ENCODE measurements around the gene GPC6. TPM values are rescaled to one million over a fixed set of nuclear protein-coding genes. Genes with fewer than 3 reads are reported as not detected.

The GPC6 gene
- total RNA-seq, 3 donors from 2014 or later (not counting 1 experiment from before 2014, with no cell fraction given), result not detected

DNA sequence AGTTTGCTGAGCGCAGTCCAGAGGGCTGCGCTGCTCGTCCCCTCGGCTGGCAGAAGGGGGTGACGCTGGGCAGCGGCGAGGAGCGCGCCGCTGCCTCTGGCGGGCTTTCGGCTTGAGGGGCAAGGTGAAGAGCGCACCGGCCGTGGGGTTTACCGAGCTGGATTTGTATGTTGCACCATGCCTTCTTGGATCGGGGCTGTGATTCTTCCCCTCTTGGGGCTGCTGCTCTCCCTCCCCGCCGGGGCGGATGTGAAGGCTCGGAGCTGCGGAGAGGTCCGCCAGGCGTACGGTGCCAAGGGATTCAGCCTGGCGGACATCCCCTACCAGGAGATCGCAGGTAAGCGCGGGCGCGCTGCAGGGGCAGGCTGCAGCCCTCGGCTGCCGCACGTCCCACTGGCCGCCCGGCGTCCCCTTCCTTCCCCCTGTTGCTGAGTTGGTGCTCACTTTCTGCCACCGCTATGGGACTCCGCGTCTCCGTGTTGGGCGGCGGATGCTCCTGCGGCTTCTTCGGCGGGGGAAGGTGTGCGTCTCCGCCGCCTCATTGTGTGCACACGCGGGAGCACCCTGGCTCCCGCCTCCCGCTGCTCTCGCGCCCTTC lies 772 bp downstream of the GPC6 start:
- Mint-ChIP-seq H3K36me3 (peaks cover 24% of the 10 kb centered on the region), H3K27ac (no peak overlapping the region), H3K4me1 (no peaks in the 10 kb centered on the region), H3K4me3 (no peak overlapping the region), H3K9me3 (peaks cover 4 to 7% of the 10 kb centered on the region in 2 donors), H3K27me3 (ENCODE audit: low read depth in 2 of 2) (peaks cover 24 to 42% of the 10 kb centered on the region in 2 donors)
- WGBS (ENCODE audit: insufficient coverage), result 3% methylated on average over 55 of the region's 55 CpGs
- Histone ChIP-seq H3K27ac (ENCODE audit: low read length) (no peak overlapping the region), H3K36me3 (ENCODE audit: control insufficient read depth, insufficient read depth, low read length) (no peaks in the 10 kb centered on the region), H3K27me3 (ENCODE audit: control insufficient read depth, insufficient read depth, low read length) (peaks cover 16% of the 10 kb centered on the region), H3K4me1 (ENCODE audit: control insufficient read depth, insufficient read depth, low read length) (no peaks in the 10 kb centered on the region), H3K4me3 (ENCODE audit: low read length) (no peak overlapping the region), H3K9me3 (ENCODE audit: control insufficient read depth, insufficient read depth, low read length) (no peaks in the 10 kb centered on the region)
- ATAC-seq (no peak), DNase-seq (no peak)
- TF ChIP-seq, protein P1, sequence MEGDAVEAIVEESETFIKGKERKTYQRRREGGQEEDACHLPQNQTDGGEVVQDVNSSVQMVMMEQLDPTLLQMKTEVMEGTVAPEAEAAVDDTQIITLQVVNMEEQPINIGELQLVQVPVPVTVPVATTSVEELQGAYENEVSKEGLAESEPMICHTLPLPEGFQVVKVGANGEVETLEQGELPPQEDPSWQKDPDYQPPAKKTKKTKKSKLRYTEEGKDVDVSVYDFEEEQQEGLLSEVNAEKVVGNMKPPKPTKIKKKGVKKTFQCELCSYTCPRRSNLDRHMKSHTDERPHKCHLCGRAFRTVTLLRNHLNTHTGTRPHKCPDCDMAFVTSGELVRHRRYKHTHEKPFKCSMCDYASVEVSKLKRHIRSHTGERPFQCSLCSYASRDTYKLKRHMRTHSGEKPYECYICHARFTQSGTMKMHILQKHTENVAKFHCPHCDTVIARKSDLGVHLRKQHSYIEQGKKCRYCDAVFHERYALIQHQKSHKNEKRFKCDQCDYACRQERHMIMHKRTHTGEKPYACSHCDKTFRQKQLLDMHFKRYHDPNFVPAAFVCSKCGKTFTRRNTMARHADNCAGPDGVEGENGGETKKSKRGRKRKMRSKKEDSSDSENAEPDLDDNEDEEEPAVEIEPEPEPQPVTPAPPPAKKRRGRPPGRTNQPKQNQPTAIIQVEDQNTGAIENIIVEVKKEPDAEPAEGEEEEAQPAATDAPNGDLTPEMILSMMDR (IDR thresholded peaks at IDR 0.05), result no peak
- intact Hi-C loops (cut with micrococcal nuclease), result no loop called here

DNA sequence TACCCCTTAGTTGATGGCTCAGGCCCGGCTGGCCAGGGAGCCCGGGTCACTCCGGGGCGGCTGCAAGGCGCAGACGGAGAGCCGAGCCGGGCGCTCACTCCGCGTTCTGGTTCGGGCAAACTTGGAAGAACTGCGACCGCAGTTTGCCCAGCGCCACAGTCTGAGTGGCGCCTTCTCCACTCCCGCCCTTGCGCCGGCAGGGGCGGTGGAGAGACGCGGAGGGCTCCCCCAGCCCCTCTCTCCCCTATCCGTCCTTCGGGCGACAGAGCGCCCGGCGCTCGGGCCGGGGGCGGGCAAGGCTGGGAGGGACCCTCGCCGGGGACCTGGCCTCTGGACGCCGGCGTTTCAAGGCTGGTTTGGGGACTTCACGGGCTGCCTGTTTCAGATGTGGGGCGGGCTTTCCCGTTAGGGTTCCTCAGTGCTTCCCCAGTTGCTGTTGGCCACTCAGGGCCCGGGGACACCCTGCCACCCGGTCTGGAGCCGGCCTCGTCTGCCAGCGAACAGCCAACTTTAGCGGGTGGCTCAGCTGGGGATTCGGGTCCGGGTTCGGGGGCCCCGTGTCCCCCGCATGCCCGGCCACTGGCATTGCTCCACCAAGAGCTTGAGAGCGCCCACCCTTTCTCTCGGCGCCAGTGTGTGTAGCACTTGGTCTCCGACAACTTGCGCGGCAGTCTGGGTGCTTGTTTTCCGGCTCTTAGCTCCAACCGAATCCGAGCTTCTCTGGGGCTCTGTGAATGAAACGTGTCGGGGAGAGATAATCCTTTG lies 1.5 kb downstream of the GPC6 start:
- Mint-ChIP-seq H3K4me3 (no peak overlapping the region), H3K27ac (no peak overlapping the region), H3K27me3 (ENCODE audit: low read depth in 2 of 2) (peaks cover 24 to 42% of the 10 kb centered on the region in 2 donors), H3K4me1 (no peaks in the 10 kb centered on the region), H3K36me3 (peaks cover 24% of the 10 kb centered on the region), H3K9me3 (peaks cover 4 to 6% of the 10 kb centered on the region in 2 donors)
- H3K36me3 ChIP-seq (ENCODE audit: control insufficient read depth, insufficient read depth, low read length), result no peaks in the 10 kb centered on the region
- WGBS (ENCODE audit: insufficient coverage), result 3% methylated on average over 62 of the region's 62 CpGs
- DNase-seq (no peak), ATAC-seq (no peak)
- no peak overlapping the region for H3K27ac ChIP-seq (ENCODE audit: low read length)
- no peaks in the 10 kb centered on the region for H3K4me1 ChIP-seq (ENCODE audit: control insufficient read depth, insufficient read depth, low read length)
- no peaks in the 10 kb centered on the region for H3K9me3 ChIP-seq (ENCODE audit: control insufficient read depth, insufficient read depth, low read length)
- TF ChIP-seq, protein P1 (IDR thresholded peaks at IDR 0.05), result no peak
- peaks cover 16% of the 10 kb centered on the region for H3K27me3 ChIP-seq (ENCODE audit: control insufficient read depth, insufficient read depth, low read length)
- intact Hi-C loops (cut with micrococcal nuclease), result no loop called here
- no peak overlapping the region for H3K4me3 ChIP-seq (ENCODE audit: low read length)

DNA sequence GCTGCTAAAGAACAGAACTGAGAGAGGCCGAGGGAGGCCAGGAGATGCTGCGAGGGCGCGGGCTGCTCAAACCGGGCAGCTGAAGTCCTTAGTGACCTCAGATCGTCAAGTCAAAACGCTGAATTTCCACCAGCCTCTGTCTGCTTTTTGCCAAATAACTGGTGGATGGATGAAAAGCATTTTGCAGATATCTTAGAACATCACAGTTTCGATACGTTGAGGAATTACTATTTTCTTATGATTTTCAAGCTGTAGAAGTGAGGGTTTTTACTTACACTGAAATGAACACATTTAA lies 2.0 kb downstream of the GPC6 start:
- intact Hi-C loops (cut with micrococcal nuclease), result no loop called here
- Histone ChIP-seq H3K4me1 (ENCODE audit: control insufficient read depth, insufficient read depth, low read length) (no peaks in the 10 kb centered on the region), H3K36me3 (ENCODE audit: control insufficient read depth, insufficient read depth, low read length) (no peaks in the 10 kb centered on the region), H3K9me3 (ENCODE audit: control insufficient read depth, insufficient read depth, low read length) (no peaks in the 10 kb centered on the region), H3K4me3 (ENCODE audit: low read length) (no peak overlapping the region), H3K27ac (ENCODE audit: low read length) (no peak overlapping the region), H3K27me3 (ENCODE audit: control insufficient read depth, insufficient read depth, low read length) (peaks cover 16% of the 10 kb centered on the region)
- peaks cover 24 to 42% of the 10 kb centered on the region in 2 donors for H3K27me3 Mint-ChIP-seq (ENCODE audit: low read depth in 2 of 2)
- H3K36me3 Mint-ChIP-seq, result peaks cover 24% of the 10 kb centered on the region
- WGBS (ENCODE audit: insufficient coverage), result 5% methylated on average over 7 of the region's 9 CpGs
- no peak overlapping the region for H3K27ac Mint-ChIP-seq
- ATAC-seq (no peak), DNase-seq (no peak)
- H3K4me1 Mint-ChIP-seq, result no peaks in the 10 kb centered on the region
- peaks cover 4 to 6% of the 10 kb centered on the region in 2 donors for H3K9me3 Mint-ChIP-seq
- TF ChIP-seq, protein P1 (IDR thresholded peaks at IDR 0.05), result no peak
- H3K4me3 Mint-ChIP-seq, result no peak overlapping the region

Measured in natural killer cell (primary cell).